ENCODE results near the gene MDN1. TPM values are rescaled to one million over a fixed set of nuclear protein-coding genes. Genes with fewer than 3 reads are reported as not detected.
A peak's percentile ranks its signal among the peaks of the same experiment; 100 is the strongest.

Gene MDN1
- total and polyA plus RNA-seq, 2 of the 13 experiments (the other 11 are each of a cell fraction or from before 2014, with no cell fraction given) = 18.8 to 52.9 TPM

- peak; percentile 77 for TF ChIP-seq ZMYM4 (CRISPR knock-in tag; IDR thresholded peaks at IDR 0.05)
- TF ChIP-seq HNRNPH1 (optimal IDR thresholded peaks at IDR 0.05; ENCODE audit: low read depth, low read length) = peak; percentile 36
- TF ChIP-seq ZFP41 (CRISPR knock-in tag; IDR thresholded peaks at IDR 0.05; ENCODE audit: borderline replicate concordance) = 0 out of 2 replicates have a peak, but pooled peaks have one; percentile 54
- TF ChIP-seq PITX1 (CRISPR knock-in tag; IDR thresholded peaks at IDR 0.05) = 0 out of 2 replicates have a peak, but pooled peaks have one; percentile 42
- no peak for TF ChIP-seq ZNF407 (CRISPR knock-in tag; IDR thresholded peaks at IDR 0.05; ENCODE audit: not compliant biosample characterization)
- no peak for TF ChIP-seq SP1 (IDR thresholded peaks at IDR 0.05)
- TF ChIP-seq SP1 (CRISPR knock-in tag; IDR thresholded peaks at IDR 0.05) = 0 out of 2 replicates have a peak, but pooled peaks have one; percentile 33
- peak; percentile 75; the same call in 1 of the 2 replicates for TF ChIP-seq ZNF839 (CRISPR knock-in tag; IDR thresholded peaks at IDR 0.05; ENCODE audit: borderline replicate concordance)
- TF ChIP-seq GMEB2 (CRISPR knock-in tag; IDR thresholded peaks at IDR 0.05; ENCODE audit: low read depth) = peak; percentile 88
- TF ChIP-seq BRF2 (CRISPR knock-in tag; IDR thresholded peaks at IDR 0.05) = 0 out of 2 replicates have a peak, but pooled peaks have one; percentile 42
- TF ChIP-seq ZNF337 (CRISPR knock-in tag; IDR thresholded peaks at IDR 0.05; ENCODE audit: borderline replicate concordance, low read depth) = no peak
- no peak for TF ChIP-seq HOXA9 (CRISPR knock-in tag; IDR thresholded peaks at IDR 0.05; ENCODE audit: borderline replicate concordance)
- no peak for TF ChIP-seq NCOR1 (IDR thresholded peaks at IDR 0.05; ENCODE audit: borderline replicate concordance, low read length)
Observed at GRCh38 chr6:89829472-89830169, 10.0 kb upstream of the MDN1 start, which contains the start of gene CASP8AP2 (continued).

All from HepG2 (cell line).